CD4-positive, alpha-beta T cell (primary cell): Measurements from ENCODE around the gene WIPF1. TPM values are rescaled to one million over a fixed set of nuclear protein-coding genes. Genes with fewer than 3 reads are reported as not detected.
A peak's percentile ranks its signal among the peaks of the same experiment; 100 is the strongest.

Experiments used
- ATAC-seq: fragments of 200-7000 bp; cut with Tn5 transposase; one replicate; pipeline ENCODE4 v1.10.0; 2022; ENCODE audit warnings: mild to moderate bottlenecking; ENCODE audit not compliant: poor library complexity
- CTCF ChIA-PET: fragments of 350-600 bp; sonication (Branson Sonifier 250); formaldehyde crosslinking; loops from one replicate; lab custom pipeline; 2021; ENCODE audit warnings: antibody characterized with exemption, inconsistent platforms; lab: Charles Lee
- POLR2A ChIA-PET: fragments of 350-600 bp; sonication (Branson Sonifier 250); formaldehyde crosslinking; loops from one replicate; lab custom pipeline; 2021; ENCODE audit warnings: antibody characterized with exemption, inconsistent platforms; lab: Charles Lee
- DNase-seq, 14 experiments: peaks; one replicate each; pipeline ENCODE4 v3.0.0-alpha.2; 2013 to 2020; ENCODE audit warnings: mixed read lengths in 2 of 14
- H3K27ac ChIP-seq, 2 donors: one replicate each; pipeline versions ENCODE4 v1.5.1 to v1.7.0; 2013; ENCODE audit warnings: low read length in 2 of 2, low read depth in 1 of 2, mild to moderate bottlenecking in 1 of 2
- H3K27me3 ChIP-seq, 2 experiments: 1 replicate in 1 of 2; 2 replicates in 1 of 2; pipeline versions ENCODE4 v1.6.1 to v1.7.0; 2013; ENCODE audit warnings: low read length in 2 of 2, control low read depth in 1 of 2, mild to moderate bottlenecking in 1 of 2, moderate library complexity in 1 of 2; ENCODE audit not compliant: insufficient read depth in 2 of 2, control insufficient read depth in 1 of 2
- H3K36me3 ChIP-seq: one replicate; pipeline ENCODE4 v1.6.1; 2013; ENCODE audit warnings: low read length, control low read depth; ENCODE audit not compliant: insufficient read depth
- H3K4me1 ChIP-seq: one replicate; pipeline ENCODE4 v1.6.1; 2013; ENCODE audit warnings: low read length, control low read depth; ENCODE audit not compliant: insufficient read depth
- H3K4me3 ChIP-seq: one replicate; pipeline ENCODE4 v1.5.1; 2013; ENCODE audit warnings: mild to moderate bottlenecking, low read length, moderate library complexity
- H3K9me3 ChIP-seq, 2 experiments: 1 replicate in 1 of 2; 2 replicates in 1 of 2; pipeline versions ENCODE4 v1.6.1 to v1.7.0; 2013; ENCODE audit warnings: low read length in 2 of 2, mild to moderate bottlenecking in 2 of 2, control low read depth in 1 of 2, moderate library complexity in 1 of 2; ENCODE audit not compliant: control insufficient read depth in 1 of 2, insufficient read depth in 1 of 2
- H3K27ac Mint-ChIP-seq: one replicate; pipeline ENCODE4 v1.8.0; 2020; ENCODE audit warnings: mixed read lengths
- H3K27me3 Mint-ChIP-seq: one replicate; pipeline ENCODE4 v1.8.0; 2021; ENCODE audit warnings: mixed read lengths
- H3K36me3 Mint-ChIP-seq: one replicate; pipeline ENCODE4 v1.8.0; 2021; ENCODE audit warnings: low read depth, mixed read lengths
- H3K4me1 Mint-ChIP-seq: one replicate; pipeline ENCODE4 v1.8.0; 2021; ENCODE audit warnings: low read depth, mixed read lengths
- H3K4me3 Mint-ChIP-seq: one replicate; pipeline ENCODE4 v1.8.0; 2020; ENCODE audit warnings: mild to moderate bottlenecking, mixed read lengths
- H3K9me3 Mint-ChIP-seq: one replicate; pipeline ENCODE4 v1.8.0; 2020; ENCODE audit warnings: mixed read lengths
- CTCF ChIP-seq: fragments of 200-600 bp; IDR thresholded peaks from one replicate; pipeline ENCODE4 v1.8.0; 2022; ENCODE audit warnings: antibody characterized with exemption, mild to moderate bottlenecking
- intact Hi-C, 2 experiments: fragments of 100-400 bp; cut with DNase I in 1 of 2; cut with micrococcal nuclease in 1 of 2; formaldehyde crosslinking; loops; one replicate each; pipeline versions ENCODE4 v1.15.1 to v1.9.0; 2023 to 2025; cut with DNase I, micrococcal nuclease
- total RNA-seq, 174 experiments: library from RNA in 2 of 174; stranded (reverse) in 2 of 174; gene quantifications; one replicate each; pipeline ENCODE4 v1.2.3 and lab custom pipeline; 2021 to 2026

Gene WIPF1
- total RNA-seq, 2 experiments from 2014 or later, result 237 to 264 TPM

- intact Hi-C loops, result loop anchor here in 1 of 2 experiments (2.0 to 5.0 kb wide), 2 partner anchors 15 to 40 kb away; no protein-coding TSS in a partner anchor
Observed at GRCh38 chr2:174617718-174618117, 20.1 kb upstream of the WIPF1 start.

GRCh38 chr2:174617120-174617519, 19.5 kb upstream of the WIPF1 start:
- intact Hi-C loops, result loop anchor here in 1 of 2 experiments (2.0 to 5.0 kb wide), 2 partner anchors 16 to 40 kb away; no protein-coding TSS in a partner anchor
- CTCF ChIA-PET, result interaction anchor here (0.8 to 1.9 kb wide), 5 partner anchors 10 to 34 kb away, joined by 3 to 7 read pairs (median 3); no protein-coding TSS in a partner anchor
- H3K4me3 Mint-ChIP-seq, result no peak overlapping the region
- no peak for TF ChIP-seq CTCF
- H3K36me3 Mint-ChIP-seq, result peaks cover 67% of the 10 kb centered on the region
- H3K27ac Mint-ChIP-seq, result peak overlapping the region; percentile 86
- ATAC-seq (no peak), DNase-seq (no peak)
- peaks cover 92% of the 10 kb centered on the region for H3K4me1 Mint-ChIP-seq
- H3K9me3 ChIP-seq, result no peaks in the 10 kb centered on the region
- H3K27me3 Mint-ChIP-seq, result no peaks in the 10 kb centered on the region
- POLR2A ChIA-PET, result interaction anchor here (1.2 to 12.5 kb wide), 7 partner anchors 8 to 62 kb away, joined by 3 to 106 read pairs (median 3); partner anchors contain the start of gene WIPF1
- peaks cover 34% of the 10 kb centered on the region for H3K4me1 ChIP-seq
- no peaks in the 10 kb centered on the region for H3K9me3 Mint-ChIP-seq
- no peak overlapping the region for H3K4me3 ChIP-seq
- H3K27ac ChIP-seq, result no peak overlapping the region
- peaks cover 16% of the 10 kb centered on the region for H3K36me3 ChIP-seq
- no peaks in the 10 kb centered on the region for H3K27me3 ChIP-seq

More at GRCh38 chr2:174617718-174618117, 20.1 kb upstream of the WIPF1 start:
- Histone ChIP-seq H3K4me3 (no peak overlapping the region), H3K4me1 (peaks cover 34% of the 10 kb centered on the region), H3K9me3 (no peaks in the 10 kb centered on the region), H3K27me3 (no peaks in the 10 kb centered on the region), H3K36me3 (peaks cover 21% of the 10 kb centered on the region), H3K27ac (peak overlapping the region in 1 of 2 donors; percentile 50)
- DNase-seq (peak in 2 of 14 experiments; percentile 34 to 51), ATAC-seq (peak; percentile 44)
- Mint-ChIP-seq H3K36me3 (peaks cover 68% of the 10 kb centered on the region), H3K4me3 (peak overlapping the region; percentile 76), H3K27me3 (no peaks in the 10 kb centered on the region), H3K4me1 (peaks cover 91% of the 10 kb centered on the region), H3K27ac (peak overlapping the region; percentile 86), H3K9me3 (no peaks in the 10 kb centered on the region)
- no peak for TF ChIP-seq CTCF
- CTCF ChIA-PET, result interaction anchor here (0.8 to 1.3 kb wide), 3 partner anchors 11 to 60 kb away, joined by 3 read pairs; no protein-coding TSS in a partner anchor
- POLR2A ChIA-PET, result interaction anchor here (1.0 to 12.5 kb wide), 7 partner anchors 9 to 49 kb away, joined by 3 to 106 read pairs (median 3); partner anchors contain the start of gene WIPF1

DNA sequence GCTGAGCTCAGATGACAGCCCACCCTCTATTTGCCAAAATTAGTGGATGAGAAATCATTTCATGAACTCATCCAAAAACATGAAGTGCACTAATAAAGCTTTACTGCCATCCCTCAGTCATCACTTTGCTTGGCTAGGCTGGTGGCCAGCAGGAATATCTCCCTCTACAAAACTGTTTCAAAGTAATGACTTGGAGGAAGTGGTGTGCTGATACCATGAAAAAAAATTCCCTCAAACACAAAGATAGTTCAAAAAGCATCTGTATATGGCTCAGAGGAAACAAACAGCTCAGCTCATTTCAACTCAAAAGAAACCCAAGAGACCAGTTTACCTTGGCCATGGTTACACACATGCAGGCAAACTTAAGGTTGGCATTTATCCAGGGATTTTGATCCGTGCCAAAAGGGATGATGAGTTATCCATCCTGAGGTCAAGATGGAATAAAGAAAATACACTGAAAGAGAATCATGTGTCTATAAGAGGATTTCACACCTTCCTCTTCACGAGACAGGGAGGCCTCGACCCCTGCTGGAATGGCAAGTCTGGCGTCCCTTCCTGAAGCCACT, 18.4 kb upstream of the WIPF1 start:
- H3K9me3 Mint-ChIP-seq, result no peaks in the 10 kb centered on the region
- peak overlapping the region; percentile 86 for H3K27ac Mint-ChIP-seq
- peaks cover 97% of the 10 kb centered on the region for H3K4me1 Mint-ChIP-seq
- no peak for TF ChIP-seq CTCF
- peak in 3 of 14 experiments; percentile 40 to 55 (median 44) for DNase-seq
- no peaks in the 10 kb centered on the region for H3K9me3 ChIP-seq
- peak; percentile 67 for ATAC-seq
- peaks cover 69% of the 10 kb centered on the region for H3K36me3 Mint-ChIP-seq
- intact Hi-C loops, result loop anchor here in 1 of 2 experiments (2.0 to 5.0 kb wide), 2 partner anchors 17 to 39 kb away; no protein-coding TSS in a partner anchor
- H3K4me1 ChIP-seq, result peaks cover 45% of the 10 kb centered on the region
- no peaks in the 10 kb centered on the region for H3K27me3 ChIP-seq
- H3K27ac ChIP-seq, result peak overlapping the region in 1 of 2 donors; percentile 53
- H3K36me3 ChIP-seq, result peaks cover 24% of the 10 kb centered on the region
- POLR2A ChIA-PET, result interaction anchor here (0.7 to 12.5 kb wide), 8 partner anchors 10 to 153 kb away, joined by 3 to 106 read pairs (median 4); partner anchors contain the start of gene WIPF1
- peak overlapping the region; percentile 23 for H3K4me3 Mint-ChIP-seq
- H3K4me3 ChIP-seq, result no peak overlapping the region
- H3K27me3 Mint-ChIP-seq, result no peaks in the 10 kb centered on the region
- CTCF ChIA-PET, result interaction anchor here (0.9 to 1.9 kb wide), 6 partner anchors 11 to 72 kb away, joined by 3 to 7 read pairs (median 3); no protein-coding TSS in a partner anchor
